Inflammatory macrophage treated with lipopolysaccharide for 4 hours (primary cell): ENCODE results near the gene VAPB.

Experiments used
- DNase-seq: peaks from one replicate; pipeline ENCODE4 v3.0.0-alpha.2; 2020

Gene VAPB

DNA sequence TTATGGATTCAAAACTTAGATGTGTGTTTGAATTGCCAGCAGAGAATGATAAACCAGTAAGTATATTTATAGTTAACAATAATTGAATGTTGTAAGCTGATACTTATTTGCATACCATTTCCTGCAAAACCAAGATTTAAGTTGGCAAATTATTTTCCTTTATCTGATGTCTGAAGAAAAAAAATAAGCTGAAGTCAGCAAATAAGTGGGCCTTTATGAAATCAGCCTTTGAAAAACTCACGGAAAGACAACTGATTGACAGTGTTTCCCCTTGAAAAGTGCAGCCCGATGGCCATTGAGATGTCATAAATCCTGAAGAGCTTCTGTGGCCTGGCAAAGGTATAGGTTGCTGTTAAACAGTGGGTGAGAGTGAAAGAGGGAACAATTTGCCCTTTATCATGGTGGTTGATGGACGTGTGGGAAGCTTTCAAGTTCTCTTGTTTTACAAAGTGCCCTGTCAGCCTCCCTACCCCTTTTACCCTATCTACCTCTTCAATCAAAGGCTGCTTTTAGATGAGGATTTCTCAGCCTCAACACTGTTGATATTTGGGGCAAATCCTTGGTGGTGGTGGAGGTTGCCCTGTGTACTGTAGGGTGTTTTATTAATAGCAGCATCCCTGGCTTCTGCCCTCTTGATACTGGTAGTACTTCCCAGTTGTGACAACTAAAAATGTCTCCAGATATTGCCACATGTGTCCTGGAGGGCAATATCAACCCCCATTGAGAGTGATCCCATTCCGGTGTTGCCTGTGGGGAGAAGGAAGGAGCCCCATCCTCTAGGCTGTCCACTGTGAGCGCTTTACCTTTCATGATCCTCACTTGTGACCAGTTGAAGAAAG lies 50.2 kb downstream of the VAPB start:
- no peak for DNase-seq

GRCh38 chr20:58440021-58440767 lies 51.2 kb downstream of the VAPB start:
- no peak for DNase-seq

- no peak for DNase-seq
Measured at GRCh38 chr20:58441723-58442122, 52.7 kb downstream of the VAPB start.

GRCh38 chr20:58444746-58445255 lies 55.8 kb downstream of the VAPB start:
- DNase-seq, result no peak

GRCh38 chr20:58446264-58446959 lies 57.4 kb downstream of the VAPB start:
- DNase-seq, result no peak

- no peak for DNase-seq
Measured at GRCh38 chr20:58446960-58447265, 57.9 kb downstream of the VAPB start.

DNA sequence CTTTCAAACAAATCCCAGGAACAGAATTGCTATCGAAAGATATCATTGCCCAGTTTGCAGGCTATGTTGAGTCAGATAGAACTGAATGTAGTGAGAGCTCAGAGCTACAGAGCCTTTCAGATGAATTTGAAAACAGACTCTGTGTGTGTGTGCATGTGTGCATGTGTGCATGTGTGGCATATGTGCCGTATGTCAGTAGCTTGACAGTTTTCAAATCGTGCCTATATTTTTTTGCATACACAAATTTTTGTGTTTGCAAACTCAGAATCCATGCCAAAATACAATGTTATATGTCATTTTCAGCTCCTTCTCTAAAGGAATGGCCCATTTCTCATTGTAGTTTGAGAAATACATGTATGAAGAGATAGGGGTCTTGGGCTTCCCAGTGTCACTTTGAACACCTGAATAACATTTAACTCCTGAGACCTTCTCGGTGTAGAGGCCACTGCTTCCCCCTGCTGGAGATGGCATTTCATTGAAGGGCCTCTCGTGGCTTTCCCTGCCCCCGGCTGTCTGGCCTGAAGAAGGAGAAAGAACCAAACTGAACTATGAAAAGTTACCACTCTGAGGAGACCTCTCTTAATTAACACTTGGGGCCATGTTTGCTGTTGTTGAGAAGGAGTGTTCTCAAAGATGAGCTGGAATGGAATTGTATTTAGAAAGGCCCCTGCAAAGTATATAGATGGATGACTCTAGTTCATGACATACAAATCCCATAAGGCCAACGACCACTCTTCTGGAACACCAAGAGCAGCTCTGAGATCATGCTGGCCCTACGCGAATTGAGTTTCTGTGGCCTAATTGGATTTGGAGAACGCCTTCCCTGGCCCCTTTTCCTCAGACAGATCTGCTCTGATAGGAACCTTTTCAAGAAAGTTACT lies 58.7 kb downstream of the VAPB start:
- DNase-seq, result peak; percentile 35

GRCh38 chr20:58448958-58449357 lies 59.9 kb downstream of the VAPB start:
- DNase-seq, result no peak

DNA sequence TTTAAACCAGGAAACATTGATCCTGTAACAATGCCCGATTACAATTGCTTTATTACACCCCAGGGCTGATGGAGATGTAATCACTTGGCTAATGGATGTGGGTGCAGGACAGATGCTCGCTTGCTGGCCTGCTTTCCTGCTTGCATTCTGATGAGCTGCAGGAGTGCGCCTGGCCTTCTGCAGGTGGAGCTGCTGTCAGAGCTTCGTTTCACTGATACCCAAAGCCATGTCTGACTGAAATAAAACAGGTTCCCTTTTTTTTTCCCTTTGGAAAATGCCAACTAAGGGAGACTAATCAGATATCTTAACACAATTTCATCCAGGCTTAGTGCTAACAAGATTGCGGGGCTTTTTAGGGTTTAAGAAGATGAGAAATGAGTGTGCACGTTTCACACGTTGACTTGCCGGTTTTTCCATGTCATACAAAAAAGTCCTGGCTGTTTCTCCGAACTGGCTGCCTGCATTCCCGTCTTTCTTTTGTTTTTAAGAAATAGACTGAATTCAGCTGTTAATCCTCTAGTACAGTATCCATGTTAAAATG lies 60.7 kb downstream of the VAPB start:
- DNase-seq, result no peak

- DNase-seq, result no peak
Measured at GRCh38 chr20:58450254-58450653, 61.2 kb downstream of the VAPB start.

- DNase-seq, result no peak
Measured at GRCh38 chr20:58452667-58453255, 63.7 kb downstream of the VAPB start.

DNA sequence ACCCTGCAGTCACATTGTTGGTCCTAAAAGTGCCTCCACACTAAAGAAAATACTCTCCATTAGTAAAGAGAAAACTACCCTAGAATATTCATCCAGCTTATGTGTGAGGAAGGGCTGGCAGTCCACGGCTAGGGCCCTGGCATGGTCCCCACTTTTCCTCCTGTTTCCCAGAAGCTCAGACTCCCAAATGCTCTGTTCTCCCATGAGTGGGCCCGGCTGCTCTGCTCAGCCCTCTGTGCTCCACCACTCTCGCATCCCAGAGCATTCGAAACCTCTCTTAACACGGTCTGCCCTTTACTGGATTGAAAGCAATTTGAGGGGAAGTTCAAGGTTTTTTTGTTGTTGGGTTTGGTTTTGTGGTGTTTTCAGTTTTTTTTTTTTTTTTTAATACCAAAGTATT lies 64.4 kb downstream of the VAPB start:
- DNase-seq, result no peak

DNA sequence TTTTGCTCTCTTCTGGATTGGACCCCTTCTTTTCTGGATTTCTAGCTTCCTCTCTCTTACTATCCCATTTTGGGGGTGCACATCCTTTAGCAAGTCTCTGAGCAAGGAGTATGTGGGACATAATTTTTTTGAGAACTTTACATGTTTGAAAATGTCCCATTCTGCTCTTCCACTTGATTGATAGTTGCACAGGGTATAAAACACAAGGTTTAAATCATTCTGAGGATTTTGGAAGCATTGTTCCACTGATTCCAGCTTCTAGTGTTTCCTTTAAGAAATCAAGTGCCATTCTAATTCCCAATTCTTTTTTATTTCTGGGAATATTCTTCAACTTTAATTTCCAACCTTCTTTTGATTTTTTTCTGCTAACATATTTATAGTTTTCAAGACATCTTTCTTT lies 65.4 kb downstream of the VAPB start:
- no peak for DNase-seq

DNA sequence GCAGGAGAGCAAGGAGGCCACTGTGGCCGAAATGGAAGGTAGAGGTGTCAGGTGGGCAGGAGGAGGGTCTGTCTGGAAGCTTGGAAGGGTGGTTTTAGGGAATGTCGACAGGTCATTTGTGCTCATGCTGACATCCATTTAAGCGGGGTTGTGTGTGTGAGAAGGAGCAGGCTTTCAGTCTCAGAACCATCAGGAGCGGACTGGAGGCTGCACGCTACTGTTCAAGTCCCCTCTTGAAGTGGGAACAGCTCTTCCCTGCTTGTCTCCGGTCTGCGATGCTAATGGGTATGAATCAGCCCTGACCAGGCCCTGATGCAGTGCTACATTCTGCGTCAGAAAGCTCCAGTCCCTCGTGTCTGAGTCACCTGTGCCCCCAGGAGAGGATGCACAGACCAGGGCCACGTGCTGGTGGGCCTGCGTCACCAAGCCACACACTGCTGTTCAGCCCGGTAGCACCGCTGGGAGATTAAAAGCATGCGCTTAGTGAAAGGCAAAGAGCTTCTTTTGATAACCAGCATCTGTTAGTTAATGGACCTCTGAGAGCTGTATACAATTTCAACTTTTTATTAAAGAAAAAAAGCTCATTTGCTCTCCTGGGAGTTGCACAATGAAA lies 68.2 kb downstream of the VAPB start:
- no peak for DNase-seq

DNA sequence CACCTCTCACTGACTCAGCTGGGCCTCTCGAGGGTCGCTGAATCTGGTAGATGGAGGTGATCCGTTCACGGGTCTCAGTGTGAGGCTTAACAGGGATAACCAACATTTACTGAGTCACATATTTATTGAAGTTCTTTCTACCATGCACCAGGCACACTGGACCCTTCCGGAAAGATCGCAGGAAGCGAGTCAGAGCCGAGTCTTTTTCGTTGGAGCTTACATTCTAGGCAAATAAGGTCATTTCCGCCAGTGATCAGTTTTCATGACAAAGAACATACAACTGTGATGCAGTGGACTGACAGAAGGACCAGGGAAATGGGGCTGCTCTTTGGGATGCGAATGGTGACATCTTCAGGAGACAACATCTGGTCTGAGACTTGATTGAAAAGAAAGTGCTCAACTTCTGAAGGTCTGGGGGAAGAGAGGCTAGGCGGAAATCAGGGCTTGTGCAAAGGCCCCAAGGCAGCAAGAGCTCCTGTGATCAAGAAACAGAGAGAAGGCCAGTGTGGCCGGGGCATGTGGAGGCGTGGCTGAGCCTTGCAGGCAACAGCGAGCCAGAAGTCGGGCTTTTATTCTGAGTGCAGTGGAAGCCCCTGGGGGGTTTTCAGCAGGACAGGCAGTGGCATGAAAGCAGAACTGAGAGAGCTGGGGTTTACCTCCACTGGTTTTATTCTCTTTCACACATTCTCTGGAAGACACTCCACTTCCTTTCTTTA lies 69.5 kb downstream of the VAPB start:
- no peak for DNase-seq

- no peak for DNase-seq
Measured at GRCh38 chr20:58459058-58459750, 70.2 kb downstream of the VAPB start.

DNA sequence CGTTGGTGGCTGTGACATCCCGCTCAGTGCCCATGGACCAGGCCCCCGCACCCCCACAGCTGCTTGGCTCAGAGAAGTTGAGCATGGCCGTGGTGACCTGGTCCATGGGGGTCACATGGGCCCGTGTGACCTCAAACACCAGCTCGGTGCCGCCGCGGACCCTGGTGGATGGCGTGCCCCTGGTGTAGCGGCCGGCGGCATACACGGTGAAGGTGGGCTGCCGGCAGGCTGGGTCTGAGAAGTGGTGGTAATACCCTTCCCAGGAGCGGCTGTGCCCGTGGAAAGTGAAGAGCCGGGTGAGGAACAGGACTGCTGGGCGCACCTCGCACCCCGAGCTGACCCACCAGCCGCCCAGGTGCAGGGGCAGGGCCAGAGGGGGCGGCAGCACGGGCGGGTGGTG lies 72.1 kb downstream of the VAPB start:
- DNase-seq, result no peak

DNA sequence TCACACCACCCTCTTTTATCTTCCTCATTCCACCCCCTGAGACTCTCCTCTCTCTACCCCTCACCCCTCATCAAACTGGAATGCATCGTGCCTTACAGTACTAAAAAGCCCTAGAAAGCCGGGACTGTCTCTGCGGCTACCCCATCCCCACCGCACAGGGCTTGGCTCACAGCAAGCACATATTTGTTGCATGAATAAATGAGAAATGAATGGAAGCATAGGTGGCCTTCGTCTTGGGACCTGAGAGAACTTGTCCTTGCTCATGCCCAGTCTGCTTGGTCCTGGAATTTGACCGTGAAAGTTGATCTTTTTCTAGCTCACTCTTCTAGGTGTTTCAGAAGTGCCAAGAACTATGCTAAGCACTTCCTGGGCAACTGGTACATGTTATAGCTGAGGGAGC lies 72.9 kb downstream of the VAPB start:
- DNase-seq, result no peak

DNA sequence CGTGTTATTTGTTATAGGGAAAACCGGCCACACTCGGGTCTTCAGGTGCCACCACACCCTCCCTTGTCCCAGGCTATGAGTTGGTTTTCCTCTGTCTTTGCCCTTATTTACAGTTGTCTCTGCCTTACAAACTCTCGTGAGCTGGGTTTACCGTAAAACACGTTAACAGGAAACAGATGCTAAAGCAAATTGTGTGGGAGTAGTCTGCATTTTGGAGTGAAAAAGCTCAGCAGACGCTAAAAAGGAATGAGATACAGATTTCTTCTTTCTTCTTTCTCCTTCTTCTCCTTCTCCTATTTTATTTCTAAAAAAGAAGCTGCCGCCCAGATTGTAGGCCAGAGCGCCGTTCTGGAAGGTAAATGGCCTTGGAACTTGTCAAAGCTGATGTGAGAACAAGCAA lies 74.2 kb downstream of the VAPB start:
- no peak for DNase-seq

DNA sequence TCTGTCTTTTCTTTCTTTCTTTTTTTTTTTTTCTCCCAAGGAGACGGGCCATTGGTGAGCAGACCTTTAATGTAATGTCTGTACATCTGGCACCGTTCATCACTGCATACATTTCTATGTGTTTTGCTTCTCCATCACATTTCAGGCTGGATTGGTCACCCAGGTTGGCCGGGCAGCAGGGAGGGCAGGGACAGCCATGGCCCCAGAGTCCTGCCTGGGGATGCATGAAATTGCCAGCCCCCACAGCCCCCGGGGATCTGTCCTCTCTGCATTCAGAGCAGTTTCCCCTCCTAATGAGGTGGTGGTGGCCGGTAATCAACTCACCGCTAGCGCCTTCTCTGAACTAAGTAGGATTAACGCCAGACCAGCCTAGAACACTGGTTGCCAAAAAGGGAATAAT lies 75.8 kb downstream of the VAPB start:
- DNase-seq, result no peak
